ENCODE data around the gene DYRK4.

DNA sequence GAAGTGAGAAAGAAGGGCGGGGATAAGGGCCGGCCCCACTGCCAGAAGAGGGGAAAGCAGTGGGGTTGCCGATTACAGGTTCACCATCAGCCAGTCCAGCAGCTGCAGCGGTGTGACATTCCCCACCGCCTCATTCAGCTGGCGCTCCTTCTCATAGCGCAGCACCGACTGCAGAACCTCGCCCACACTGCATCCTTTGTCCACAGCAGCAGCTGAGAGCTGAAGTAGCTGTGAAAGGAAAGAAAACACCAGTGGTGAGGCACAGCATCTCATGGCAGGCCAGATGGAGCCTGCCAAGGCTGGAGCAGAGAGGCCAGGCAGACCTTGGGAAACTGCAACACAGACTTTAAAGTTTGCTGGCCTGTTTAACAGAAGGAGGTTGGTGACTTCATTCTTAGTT is 53.7 kb downstream of the DYRK4 start:
- TF ChIP-seq, protein P1, sequence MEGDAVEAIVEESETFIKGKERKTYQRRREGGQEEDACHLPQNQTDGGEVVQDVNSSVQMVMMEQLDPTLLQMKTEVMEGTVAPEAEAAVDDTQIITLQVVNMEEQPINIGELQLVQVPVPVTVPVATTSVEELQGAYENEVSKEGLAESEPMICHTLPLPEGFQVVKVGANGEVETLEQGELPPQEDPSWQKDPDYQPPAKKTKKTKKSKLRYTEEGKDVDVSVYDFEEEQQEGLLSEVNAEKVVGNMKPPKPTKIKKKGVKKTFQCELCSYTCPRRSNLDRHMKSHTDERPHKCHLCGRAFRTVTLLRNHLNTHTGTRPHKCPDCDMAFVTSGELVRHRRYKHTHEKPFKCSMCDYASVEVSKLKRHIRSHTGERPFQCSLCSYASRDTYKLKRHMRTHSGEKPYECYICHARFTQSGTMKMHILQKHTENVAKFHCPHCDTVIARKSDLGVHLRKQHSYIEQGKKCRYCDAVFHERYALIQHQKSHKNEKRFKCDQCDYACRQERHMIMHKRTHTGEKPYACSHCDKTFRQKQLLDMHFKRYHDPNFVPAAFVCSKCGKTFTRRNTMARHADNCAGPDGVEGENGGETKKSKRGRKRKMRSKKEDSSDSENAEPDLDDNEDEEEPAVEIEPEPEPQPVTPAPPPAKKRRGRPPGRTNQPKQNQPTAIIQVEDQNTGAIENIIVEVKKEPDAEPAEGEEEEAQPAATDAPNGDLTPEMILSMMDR (IDR thresholded peaks at IDR 0.05; ENCODE audit: low read depth, low read length, poor library complexity, severe bottlenecking), result no peak
- no peak for TF ChIP-seq EZH2phosphoT487 (IDR thresholded peaks at IDR 0.05; ENCODE audit: borderline replicate concordance, low read length)

Data from DOHH2 (cell line).